Globus pallidus (tissue), 1 donor: Measurements from ENCODE around the gene MEOX2.
A peak's percentile ranks its signal among the peaks of the same experiment; 100 is the strongest.

Experiments used
- DNase-seq: peaks from one replicate; pipeline ENCODE4 v3.0.0-alpha.2; 2015; ENCODE audit warnings: low spot score

The MEOX2 gene

DNA sequence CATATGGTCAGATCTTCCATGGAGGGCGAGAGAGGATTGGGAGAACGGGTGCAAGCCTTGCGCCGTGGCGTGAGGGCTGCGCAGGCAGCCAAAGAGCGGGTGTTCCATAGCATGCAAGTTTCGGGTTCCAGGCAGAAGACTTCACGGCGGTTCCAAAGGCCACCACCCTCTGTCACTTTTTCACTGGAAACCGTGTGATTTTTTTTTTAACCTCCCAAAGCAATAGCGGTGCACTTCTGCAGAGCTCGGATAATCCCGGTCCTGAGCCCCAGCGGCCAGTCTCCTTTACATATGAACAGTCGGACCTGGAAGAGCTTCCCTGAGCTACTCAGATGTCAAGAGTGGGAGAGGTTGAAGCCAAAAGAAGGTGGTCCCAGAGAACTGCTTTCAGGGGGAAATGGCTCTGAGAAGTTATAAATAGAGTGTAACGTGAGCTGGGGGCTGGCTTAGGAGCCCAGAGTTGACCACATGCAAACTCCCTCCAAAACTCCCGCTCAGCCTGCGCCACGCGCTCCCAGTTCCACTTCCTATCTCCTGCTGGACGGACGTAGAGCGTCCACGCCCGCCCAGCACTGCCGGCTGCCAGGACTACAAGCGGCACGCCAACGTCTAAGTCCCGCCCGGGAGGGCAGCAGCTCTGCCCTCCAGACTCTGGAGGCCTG lies at the start of gene MEOX2:
TSS of gene MEOX2 (minus strand) at position 389 of the 662 bp plus-strand sequence. CDS start at position 108, 281 bp downstream.
- DNase-seq: no peak

DNA sequence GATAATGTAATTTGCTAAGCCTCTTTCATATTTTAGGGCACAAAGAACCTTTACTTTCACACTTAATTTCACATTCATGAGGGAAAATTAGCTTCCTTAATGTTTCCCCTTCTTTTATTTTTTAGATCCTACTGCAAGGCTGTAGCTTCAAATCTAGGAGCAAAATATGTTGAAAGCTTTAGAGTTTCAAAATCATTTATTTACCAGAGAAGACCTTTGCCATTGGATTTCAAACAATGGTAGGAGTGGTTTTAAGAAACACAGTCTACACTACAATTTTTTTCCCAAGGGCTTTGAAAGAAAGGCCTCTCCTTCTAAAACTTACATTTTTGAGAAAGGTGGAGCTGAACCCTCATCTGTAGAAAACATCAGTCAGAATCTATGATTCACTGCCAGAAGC lies 43.3 kb upstream of the MEOX2 start:
- DNase-seq: no peak

DNA sequence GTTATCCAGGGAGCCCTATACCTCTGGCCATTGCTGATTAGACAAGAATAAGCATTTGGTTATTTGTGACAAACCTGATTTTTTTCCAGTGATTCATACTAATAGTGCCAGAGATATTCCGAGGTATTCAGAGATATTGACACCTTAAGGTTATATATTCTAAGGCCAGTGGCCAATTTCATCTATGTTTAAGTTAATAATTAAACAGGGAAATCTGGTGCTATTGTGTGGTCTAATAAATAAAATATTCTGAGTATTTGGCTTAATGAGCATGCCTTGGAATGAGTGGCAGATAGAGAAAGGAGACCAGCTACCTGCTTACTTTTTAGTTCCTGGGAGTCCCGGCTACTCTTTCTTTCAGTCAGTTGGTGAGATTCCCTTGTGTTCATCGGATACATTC lies 38.6 kb upstream of the MEOX2 start:
- DNase-seq: no peak

DNA sequence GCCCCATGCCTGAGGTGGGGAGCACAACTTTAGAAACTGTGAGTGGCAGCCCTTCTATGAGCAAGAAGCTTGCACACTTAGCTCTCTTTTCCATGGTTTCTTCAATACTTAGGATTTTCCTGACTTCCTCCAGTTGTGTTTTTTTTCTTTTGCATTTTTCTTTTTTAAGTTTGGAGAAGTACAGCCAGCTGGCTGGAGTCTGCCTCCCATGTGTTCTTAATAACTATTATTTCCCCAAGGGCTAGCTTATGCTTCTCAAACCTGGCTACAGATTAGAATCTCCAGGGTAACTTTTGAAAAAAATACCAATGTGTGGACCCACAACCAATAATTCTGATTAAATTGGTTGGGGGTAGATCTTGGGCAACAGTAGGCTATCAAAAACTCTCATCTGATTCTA lies 37.4 kb upstream of the MEOX2 start:
- DNase-seq: no peak

DNA sequence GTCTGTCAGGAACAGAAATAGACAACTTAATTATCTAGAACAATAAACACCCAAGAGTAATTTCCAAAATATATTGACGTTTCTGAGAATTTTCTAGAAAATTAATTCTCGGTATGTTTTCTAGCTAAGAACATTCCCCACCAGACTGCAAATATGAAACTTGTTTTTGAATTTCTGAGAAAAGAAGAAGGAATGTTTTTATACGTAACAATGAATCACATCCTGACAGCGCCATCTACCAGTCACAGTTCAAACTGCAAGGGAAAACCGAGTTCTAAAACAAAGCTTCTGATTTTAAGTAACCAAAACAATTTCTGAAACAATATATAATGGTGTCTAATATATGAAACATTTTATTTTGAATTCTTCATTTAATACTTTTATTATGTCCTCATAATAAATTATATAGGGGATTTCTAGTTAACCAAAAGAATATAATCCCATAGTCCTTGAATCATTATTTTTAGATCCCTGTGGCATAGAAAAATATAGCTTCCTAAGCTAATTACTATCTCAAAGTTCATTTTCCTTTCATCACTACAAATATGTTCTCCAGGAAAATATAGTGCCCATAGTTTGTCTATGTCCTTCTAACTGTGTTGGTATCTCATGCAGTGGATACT lies 34.5 kb upstream of the MEOX2 start:
- DNase-seq: peak; percentile 47

DNA sequence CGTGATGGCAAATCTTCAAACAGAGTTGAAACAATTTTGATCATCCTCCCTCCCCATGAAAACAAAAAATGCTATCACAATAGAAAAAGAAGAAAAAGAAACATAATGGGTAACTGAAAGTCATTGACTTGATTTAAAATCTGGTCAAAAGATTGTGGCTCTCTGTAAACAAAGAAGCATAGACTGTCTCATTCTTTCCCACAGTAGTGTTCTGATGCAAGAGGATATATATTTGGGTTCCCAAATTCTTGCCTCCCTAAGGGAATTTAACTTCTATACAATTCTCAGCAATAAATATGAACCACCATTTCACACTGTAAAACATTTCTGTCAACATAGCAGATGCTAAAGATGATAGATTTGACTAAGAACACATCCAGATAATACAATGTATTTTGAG lies 32.8 kb upstream of the MEOX2 start:
- no peak for DNase-seq

DNA sequence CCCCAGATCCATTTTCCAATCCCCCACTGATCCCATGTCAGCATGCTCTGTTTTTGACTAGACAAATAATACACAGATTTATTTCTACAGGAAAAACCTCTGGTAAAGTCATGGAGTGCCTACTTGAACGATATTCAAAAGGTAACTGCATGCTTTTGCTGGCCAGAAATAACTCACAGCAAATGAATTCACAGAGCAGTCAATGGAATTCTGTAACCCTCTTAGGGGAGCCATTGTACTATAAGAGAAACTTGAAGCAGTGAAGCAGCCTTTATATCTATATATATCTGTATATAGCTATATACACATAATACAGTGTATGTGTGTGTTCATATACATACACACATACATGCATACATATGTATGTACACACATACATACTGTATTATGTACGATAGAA lies 29.0 kb upstream of the MEOX2 start:
- no peak for DNase-seq

DNA sequence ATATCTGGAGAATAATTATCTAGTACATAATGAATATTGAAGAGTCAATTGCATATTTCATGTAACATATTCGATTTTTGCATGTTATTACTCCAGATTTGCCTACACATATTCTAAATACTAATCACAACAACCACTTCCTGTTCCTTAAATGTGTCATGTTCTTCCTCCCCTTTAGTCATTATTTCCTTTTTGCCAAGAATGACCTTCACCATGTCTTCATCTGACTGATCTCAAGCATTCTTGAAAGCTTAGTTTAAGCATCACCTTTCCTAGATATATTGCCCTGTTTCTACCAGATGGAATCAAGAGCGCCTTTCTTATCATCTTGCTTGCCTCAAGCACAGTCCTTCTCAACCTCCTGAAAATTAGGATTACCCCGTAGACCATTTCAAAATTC lies 23.5 kb upstream of the MEOX2 start:
- no peak for DNase-seq

DNA sequence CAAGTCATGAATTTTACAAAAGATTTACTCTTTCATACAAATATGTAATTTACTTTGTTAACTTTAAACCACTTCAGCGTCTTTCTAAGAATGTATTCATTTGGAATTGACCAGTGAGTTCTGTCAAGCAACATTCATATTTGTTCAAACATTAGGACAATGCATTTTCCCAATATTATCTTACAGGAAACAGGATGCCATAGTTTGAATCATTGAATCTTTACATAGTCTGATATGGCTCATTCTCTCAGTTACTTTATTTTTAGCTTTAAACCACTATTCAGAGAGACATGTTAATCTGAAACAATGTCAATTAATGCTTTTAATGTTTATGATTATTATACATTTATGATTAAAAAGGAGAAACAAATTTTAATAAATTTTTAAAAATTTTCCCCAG lies 21.1 kb upstream of the MEOX2 start:
- no peak for DNase-seq

DNA sequence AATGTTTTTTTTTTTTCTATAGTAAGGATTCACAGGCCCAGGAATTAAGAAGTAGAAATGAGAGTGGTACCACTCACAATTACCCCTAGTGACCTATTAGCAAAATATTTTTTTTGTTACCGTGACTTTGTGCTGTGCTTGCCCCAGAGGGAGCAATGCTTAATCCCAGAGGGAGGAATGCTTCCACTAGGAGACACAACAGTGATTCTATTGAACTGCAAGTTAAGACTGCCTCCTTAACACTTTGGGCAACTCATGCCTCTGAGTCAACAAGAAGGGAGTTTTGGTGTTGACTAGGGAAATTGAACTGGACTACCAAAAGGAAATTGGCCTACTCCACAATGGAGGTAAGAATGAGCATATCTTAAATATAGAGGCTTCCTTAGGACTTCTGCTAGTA lies 17.2 kb upstream of the MEOX2 start:
- no peak for DNase-seq

DNA sequence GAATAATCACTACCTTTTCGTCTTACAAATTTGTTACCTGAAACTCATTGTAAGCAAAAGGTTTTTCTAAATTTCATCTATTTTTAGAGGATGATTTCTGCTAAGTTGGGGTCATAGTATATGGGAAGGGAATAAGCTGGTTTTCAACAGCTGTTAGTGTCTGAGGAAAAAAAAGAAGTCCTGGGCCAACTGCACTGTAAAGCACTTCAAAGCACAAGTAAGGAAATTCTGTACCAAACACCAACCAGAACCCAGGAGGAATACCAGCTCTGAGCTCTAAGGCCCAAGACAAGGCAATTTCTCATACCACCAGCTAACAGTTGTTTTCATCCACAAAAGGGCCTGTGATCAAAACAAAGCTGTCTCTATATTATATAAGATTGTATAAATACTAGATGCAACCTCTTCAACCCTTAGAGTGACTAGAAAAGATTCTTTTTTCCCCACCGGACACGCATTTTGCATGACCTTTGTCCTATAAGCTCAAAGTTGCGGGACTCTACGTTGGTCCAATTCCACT lies 6.1 kb upstream of the MEOX2 start:
- DNase-seq: no peak

DNA sequence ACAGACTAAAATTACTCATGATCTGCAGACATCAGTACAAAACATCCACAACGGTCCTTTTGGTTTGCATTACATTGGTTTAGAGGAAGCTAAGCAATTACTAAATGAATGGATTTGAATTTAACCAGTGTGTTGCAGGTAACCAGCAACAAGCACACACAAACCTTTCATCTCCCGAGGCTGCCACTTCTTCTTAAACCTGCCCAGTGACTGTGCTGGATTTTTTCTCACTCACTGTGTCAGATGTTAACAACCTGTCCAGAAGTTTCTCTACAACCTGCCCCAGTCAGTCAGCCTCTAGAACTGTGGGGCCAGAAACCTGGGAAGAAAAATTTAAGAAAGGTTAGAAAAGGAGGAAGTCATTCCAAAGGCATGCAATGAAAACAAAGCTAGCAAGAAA lies 2.4 kb upstream of the MEOX2 start:
- no peak for DNase-seq

DNA sequence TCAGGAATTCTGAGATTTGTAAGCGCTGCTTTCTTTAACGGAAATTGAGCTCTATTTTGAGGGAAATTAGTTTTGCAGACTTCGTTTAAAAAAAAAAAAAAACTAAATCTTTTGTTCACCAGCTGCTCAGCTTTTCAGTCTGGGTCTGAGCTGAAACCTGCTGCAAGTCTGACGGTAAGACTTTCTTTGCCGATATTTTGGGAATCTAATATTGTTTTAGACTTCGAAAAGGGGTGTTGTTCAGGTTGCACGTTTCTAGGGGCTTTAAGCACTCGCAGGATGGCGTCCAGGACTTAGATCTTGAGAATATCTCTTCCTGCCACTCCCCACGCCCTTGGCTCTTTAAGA lies 1.8 kb upstream of the MEOX2 start:
- DNase-seq: no peak

DNA sequence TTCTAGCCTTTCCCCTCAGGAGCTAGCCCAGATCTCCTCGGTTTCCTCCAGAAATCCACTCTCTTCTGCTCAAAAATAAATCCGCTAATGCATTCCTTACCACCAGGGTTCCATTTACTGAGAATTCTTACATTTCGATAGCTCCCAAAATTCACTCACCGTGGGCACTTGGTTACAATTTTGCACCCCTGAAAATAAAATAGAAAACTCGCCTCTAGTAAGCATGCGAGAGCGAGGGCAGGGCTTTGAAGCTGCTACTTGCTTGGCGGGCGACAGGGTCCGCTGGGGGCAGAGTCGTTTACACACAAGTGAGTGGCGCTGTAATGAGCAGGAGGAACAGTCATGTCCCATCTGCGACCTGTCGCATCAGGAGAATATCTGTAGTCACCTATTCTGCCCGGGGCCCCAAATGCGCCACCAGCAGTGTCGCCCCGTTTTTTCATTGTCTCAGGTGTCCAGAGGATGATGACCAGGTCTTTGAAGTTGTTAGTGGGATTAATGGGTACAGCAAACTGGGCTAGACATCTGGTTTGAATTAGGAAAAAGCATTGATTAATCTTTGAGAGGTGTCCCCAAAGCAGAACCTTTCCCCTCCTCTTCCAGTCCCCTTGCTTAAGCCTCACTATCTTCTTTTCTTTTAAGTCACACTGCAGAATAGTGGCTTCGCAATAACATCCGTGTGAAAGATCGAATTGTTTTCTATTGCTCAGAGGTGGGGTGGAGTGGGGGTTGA lies 1.2 kb upstream of the MEOX2 start:
- no peak for DNase-seq

DNA sequence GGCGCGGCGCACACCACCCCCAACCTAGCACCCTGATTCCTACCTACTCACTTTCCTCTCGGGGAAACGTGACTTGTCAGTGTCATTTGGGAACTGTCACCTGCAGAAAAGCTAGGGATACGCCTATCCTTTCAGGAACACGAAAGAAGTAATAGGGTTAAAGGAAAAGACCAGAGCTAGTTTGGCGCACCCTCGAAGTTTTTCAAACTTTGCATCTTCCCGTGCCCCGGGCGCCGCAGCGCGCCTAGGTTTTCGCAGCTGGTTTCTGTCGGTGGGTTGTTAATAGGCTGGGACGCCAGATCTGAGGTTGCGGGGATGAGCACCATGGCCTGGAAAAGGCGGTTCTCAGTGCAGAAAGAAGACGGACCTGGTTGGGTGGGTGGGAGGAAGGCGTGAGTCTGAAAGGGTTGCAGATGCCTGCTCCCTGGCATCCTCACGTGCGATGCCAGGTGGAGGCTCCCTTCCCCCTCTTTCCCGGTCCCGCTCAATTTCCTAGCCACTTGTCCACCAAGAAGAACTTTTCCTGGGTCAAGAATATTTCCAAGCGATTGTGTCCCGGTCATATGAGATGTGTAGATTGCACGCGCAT lies 568 bp upstream of the MEOX2 start:
- DNase-seq: no peak

DNA sequence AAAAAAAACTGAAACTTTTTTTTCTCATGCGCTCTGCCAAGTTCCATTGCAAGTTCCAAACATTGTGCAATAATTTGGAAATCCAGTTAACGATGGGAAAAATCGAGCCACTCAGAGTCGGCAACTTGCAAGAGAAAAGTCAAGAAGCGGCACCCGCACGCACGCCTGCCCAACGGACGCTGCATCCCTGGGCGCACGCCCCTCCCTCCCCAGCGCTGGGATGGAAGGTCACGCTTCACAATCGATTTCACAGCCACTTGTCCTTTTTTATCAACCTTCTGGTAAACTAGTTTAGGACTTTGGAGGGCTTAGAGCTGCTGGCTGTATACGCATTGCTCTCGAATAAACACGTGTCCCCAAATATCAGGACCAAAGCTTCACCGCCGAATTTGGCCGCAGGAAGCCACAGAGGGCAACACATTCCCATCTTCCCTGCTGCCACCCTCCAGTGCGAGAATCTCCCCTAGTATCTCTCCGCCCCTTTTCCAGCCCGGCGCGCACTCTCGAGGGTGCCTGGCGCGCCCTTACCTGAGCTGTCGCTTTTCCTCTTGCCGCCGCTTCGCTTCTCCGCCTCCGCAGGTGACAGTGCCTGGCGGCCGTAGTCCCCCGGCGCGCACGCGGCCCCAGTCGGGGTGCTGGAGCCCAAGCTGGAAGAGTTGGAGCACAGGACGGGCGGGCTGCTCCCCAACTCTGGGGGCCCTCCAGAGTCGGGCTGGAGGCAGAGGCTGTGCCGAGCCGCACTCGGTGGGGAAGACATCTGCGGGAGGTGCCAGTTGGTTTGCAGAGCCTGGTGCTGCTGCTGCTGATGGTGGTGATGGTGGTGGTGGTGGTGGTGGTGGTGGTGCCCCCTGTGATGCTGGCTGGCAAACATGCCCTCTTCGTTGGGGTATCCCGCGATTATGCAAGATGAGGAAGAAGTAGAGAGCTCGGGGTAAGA lies 857 bp downstream of the MEOX2 start:
- no peak for DNase-seq

DNA sequence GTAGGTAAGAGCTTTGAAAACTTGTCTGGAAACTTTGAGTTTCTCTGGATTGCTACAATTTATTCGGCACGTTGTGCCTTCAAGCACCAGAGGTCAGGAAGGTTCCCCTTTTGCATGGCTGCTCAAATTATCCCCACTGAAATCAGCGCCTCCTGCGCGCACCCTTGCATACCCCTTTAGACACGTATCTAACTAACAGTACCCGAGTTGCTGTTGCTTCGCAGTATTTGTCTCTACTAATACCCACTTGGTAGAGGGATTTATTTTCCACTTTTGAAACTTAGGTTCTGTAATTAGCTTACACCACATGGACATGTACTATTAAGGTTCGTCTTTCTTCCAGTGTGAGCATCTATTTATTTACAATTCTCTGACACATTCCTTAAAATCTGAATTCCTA lies 1.6 kb downstream of the MEOX2 start:
- DNase-seq: no peak

DNA sequence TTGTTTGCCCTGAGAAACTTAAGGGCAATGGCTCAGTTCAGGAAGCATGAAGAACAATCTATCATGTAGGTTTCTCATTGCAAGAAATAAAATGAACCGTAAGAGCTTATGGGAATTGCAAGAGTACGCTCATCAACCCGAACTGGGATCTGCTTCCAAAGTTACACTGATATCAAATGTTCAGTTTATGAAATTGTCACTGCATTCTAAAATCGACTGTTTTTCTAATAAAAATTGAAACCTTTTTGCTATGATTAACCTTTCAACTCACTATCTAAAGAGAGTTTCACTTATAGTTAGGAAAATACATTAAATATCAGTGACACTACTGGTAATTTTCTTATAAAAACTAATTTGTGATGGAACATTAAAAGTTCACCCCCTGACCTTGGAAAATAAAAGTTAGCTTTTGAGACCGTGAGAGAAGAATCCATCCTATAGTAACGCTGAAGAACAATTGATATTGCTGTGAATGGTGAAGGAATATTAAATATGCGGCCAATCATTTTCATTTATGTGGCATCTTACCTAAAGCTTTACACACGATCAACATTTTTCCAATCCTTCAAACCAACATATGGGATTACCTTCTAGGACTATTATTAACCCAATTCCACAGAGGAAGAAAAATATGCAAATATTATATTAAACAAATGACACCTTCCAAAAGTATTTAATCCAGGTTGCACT lies 2.2 kb downstream of the MEOX2 start:
- no peak for DNase-seq

DNA sequence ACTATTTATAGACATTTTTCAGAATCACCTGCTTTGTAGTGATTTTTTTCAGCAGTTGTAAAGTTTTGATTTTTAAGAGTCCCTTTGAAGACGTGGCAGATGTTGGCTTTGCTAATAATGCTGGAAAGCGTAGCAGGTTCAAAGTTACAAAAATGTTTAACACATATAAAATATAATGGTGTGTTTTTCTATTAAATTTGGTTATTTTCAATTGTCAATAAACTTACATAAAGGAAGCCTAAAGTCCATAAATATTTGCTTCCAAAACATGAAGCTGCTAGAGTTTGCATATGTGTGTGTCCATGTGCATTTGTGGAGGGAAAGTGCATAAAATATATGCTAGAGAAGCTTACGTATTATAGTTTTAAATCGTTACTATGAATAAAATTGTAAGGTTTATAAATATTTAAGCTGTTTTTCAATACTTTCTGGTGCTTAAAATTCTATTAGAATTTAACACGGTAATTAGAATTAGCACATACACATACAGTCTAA lies 3.7 kb downstream of the MEOX2 start:
- no peak for DNase-seq

DNA sequence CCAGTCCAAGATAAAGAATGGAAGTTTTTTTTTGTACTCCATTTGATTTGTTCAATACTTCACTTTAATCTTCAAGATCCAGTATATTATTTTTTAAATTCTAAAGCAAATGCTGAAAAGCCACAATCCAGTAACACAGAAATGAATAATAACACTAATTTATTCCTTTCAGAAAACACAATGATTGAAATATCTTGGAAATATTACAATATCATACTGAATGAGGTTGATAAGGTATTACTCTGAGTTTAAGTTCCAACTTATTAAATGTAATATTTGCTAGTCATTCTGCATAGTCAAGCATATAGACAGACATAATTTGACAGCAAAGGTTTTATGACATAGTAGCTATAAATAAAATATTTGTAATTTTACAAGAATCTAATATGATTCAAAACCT lies 4.4 kb downstream of the MEOX2 start:
- DNase-seq: no peak

DNA sequence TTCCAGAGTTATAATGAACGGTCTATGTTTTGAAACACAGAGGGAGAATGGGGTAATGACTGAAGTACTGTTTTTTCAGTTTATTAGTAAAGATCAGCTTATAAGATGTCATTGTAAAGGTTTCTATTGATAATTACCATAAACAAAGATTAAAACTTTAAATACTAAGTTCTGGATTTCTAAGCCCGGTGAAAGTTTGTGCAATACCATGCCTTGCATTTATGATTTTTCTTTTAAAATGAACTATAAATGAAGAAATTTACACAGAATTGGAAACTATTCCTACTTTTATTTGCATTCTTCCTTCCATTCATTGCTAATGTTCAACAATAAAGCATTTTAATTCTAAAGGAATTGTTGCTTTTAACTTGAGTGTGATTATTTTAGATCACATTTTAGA lies 4.9 kb downstream of the MEOX2 start:
- DNase-seq: no peak
